Erythroblast (primary cell): ENCODE measurements around the gene IMMP2L.

Experiments
- GATA1 ChIP-seq: IDR thresholded peaks from 2 replicates; pipeline ENCODE4 v1.6.1; 2011; ENCODE audit warnings: low read depth, mild to moderate bottlenecking, control low read depth, low read length, moderate library complexity
- POLR2A ChIP-seq: IDR thresholded peaks from 2 replicates; pipeline ENCODE4 v1.6.1; 2011; ENCODE audit warnings: mild to moderate bottlenecking, low read length

- TF ChIP-seq POLR2A (no peak), GATA1 (no peak)
Observed at GRCh38 chr7:111330235-111330523, 232.1 kb downstream of the IMMP2L start.
